Central memory CD4-positive, alpha-beta T cell (primary cell): ENCODE measurements around the gene ADGRG7.
"Not testable (repeated sequence)": the region's sequence is repeated elsewhere in the genome, so short reads cannot be mapped to it uniquely, and the experiment has no call there.

ENCODE experiments used
- DNase-seq: peaks from one replicate; pipeline ENCODE4 v3.0.0; 2022
- total RNA-seq, 3 experiments: gene quantifications; one replicate each; lab custom pipeline; 2026; lab: John Stamatoyannopoulos, UW

ADGRG7 gene, protein sequence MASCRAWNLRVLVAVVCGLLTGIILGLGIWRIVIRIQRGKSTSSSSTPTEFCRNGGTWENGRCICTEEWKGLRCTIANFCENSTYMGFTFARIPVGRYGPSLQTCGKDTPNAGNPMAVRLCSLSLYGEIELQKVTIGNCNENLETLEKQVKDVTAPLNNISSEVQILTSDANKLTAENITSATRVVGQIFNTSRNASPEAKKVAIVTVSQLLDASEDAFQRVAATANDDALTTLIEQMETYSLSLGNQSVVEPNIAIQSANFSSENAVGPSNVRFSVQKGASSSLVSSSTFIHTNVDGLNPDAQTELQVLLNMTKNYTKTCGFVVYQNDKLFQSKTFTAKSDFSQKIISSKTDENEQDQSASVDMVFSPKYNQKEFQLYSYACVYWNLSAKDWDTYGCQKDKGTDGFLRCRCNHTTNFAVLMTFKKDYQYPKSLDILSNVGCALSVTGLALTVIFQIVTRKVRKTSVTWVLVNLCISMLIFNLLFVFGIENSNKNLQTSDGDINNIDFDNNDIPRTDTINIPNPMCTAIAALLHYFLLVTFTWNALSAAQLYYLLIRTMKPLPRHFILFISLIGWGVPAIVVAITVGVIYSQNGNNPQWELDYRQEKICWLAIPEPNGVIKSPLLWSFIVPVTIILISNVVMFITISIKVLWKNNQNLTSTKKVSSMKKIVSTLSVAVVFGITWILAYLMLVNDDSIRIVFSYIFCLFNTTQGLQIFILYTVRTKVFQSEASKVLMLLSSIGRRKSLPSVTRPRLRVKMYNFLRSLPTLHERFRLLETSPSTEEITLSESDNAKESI
- total RNA-seq: 0 reads per million in 3 experiments

DNA sequence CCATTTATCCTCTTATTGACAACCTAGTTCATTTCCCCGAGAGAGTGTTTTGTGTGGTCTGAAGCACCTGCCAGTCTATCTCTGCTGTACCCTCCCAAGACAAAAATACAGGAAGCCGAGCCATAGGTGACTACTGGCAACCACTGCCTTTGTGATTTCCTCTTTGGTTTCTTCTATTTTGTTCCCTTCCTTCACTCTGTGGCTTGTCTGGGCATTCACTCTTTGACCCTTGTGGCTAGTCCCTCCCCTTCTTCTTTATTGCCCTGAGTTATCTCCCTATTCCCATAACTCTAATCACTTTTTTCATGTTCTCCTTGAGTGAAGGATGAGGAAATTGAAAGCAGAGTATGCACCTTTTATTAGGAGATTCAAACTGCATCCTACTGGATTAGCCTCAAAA is at the start of gene ADGRG7:
ADGRG7 (plus strand) TSS at position 297 of the 400 bp plus-strand sequence. CDS start 256 bp downstream, outside the sequence.
- no peak for DNase-seq

DNA sequence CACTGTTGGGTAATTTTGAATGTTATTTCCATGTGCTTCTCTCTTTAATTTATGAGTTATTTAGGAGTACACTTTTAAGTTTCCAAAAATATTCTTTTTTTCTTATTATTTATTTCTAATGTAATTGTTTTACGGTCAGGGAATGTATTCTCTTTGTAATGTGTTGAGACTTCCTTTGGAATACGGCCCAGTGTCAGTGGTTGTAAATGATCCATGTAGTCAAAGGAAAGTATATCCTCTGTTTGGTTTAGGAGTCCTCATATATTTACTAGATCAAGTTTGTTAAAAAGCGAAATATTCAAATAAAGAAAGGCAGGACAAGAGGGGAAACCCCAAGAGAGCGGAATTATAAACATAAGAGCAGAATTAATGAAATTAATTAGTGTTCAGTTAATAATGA is 49.0 kb upstream of the ADGRG7 start:
- DNase-seq: no peak

DNA sequence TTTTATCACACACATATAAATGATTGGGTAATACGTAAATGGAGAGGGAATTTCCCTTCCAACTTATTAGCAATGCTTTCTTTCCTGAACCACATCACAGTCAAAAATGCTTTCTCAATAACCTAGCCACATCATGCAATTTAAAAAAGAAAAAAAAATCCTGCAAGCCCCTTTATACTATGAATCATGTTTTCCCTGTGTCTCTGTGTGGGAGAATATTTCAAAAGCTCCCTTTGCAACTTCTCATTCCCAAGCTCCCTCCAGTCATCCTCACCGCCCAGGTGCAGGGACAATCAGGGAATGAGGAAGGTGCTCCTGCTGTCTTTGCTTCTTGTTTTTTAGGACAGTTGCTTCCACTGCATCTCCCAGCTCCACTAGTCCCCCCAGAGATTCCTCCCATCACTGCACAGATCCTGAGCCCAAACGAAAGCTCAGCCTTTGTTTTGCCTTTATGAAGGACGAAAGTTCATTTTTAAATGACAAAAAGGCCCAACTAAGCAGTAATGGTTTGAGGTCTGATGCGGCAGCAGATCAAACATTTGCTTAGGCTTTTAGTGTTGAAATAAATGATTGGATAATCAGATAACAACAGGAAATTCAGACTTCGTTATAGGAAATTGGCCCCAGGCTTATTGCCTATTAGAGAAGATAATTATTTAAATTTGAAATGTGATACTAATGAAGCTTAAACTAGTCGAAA is 47.8 kb upstream of the ADGRG7 start:
- DNase-seq: no peak

DNA sequence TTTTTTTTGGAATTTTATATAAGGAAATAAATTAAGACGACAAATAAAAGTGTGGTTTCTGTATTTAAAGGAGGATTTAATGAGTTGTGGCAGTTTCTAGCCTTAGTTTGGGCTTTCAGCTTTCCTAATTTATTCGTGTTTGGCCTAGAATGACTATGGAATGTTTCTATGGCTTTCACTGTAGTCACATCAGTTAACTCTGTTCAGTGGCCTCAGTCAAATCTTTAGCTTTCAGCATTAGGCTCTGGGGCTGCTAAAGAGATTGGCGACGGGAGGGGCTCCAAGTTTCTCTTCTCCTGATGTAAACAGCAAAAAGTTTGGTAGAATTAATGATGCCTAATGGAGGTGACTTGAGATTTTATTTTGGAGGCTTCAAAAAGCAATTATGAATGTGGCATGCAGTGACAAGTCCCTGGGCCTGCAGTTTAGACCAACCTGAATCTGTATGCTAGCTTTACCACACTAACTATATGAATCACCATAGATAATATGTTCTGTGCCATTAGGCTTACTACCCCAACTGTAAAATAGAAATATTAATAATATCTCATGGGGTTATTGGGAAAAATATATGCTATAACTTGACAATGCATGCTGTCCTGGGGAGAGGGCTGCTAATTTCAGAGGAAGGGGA is 47.1 kb upstream of the ADGRG7 start:
- no peak for DNase-seq

DNA sequence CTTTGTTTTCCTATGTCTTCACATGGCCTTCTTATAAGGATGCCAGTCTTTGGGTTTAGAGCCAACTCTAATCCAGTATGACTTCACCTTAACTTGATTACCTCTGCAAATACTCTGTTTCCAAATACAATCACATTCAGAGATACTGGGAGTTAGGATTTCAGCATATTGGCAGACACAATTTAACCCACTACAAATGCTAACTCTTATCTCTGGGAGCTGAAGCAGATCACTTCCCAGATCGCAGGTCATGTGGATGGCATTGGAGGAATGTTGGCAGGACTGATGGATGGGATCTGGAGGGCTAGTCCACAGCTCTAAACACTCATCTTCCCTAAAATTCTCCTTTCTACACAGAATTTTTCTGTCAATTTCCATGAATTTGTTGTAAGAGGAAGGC is 46.2 kb upstream of the ADGRG7 start:
- DNase-seq: no peak

DNA sequence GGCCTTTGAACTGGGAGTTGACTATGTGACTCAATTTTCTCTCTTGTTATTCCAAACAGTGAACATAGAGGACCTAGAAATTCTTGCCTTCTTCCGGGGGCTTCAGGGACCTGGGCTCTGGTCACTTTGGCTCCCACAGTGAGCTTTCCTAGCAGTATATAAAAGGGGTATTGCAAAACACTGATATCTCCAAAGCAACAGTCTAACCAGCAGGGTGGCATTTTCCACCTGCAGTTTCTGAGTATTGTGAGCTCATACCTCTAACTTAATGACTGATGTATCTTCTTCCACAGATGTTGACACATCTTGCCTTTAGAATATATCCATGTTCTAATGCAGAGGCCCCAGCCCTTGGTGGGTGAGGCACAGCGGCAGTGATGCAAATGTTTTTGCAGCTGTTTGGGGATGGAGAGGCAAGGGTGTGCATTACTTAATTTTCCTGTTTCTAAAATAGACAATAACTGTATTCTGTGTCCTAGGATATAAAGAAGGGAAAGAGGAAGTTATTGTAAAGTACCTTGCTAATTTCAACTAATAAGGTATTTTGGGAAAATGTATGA is 45.7 kb upstream of the ADGRG7 start:
- DNase-seq: no peak

DNA sequence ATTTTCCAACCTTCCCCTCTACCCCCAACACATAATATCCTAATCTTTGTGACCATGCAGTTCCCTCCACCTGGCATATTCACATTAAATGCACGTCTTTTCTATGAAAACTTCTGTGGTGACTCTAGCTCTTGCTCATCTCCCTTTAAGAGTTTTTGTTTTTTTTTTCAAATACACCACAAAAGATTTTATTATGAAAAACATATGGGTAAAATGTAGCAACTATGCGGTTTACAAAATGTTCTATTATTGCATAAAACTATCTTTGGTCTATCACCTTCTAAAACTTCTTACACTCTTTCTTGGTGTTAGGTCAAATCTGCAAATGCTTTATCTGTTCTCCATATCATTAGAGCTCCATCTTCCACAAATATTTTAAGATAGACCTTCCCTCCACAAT is 38.6 kb upstream of the ADGRG7 start:
- no peak for DNase-seq

DNA sequence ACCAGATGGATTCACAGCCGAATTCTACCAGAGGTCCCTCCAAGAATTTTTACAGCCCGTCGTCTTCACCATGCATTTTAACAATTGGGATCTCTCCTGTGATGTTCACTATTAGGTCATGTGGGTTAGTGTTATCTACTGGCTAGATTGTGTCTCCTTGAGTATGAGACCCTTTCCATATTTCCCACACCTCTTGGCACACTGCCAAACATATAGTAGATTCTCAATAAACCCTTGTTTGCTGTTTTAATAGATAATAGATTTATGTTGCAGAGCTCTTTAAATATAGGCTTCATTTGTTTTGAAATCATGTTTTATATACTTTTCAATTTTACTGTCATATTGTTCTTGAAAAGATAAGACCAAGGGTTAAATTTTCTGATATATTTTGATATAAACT is 34.9 kb upstream of the ADGRG7 start:
- no peak for DNase-seq

DNA sequence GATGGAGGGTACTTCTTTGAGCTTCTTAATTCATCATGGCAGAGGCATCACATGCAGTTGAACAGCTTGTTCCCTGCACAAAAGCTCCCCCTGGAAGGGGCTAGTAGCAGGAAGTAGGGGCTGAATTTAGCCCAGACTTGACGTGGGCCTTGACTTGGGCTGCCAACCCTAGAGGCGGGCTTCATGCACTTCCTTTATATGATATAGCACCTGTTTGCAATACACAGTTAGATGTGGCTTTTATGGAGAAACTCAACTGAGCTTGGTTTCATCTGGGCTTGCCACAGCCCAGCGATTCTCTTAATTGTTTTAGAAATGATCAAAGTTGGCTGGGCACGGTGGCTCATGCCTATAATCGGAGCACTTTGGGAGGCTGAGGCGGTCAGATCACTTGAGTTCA is 33.7 kb upstream of the ADGRG7 start:
- DNase-seq: no peak

DNA sequence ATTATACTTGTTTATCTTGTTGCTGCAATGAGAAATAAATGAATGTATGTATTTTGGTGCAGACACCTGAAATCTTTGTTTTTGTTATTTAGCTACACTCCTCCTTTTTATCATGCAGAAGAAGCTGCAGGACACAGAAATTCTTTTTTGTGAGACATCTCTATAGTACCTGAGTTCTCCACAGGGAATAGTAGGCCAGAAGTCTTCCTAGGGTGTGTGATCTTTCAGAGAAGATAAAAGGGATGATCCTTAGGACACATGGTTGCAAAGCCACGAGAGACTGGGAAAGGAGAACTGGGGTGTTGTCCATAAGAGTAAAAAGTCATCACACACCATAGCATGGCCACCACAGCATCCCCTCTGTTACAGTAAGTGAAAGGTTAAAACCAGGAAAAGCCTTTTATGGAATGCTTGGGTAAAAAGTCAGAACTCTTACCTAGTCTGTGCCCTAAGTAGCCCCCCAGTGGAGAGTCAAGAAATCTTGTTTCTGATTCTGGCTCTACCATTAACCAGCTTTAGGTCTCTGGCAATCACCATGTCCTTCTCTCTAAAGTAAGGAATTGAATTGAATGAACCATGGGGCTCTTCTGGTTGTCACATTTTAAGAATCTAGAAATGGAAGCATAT is 31.9 kb upstream of the ADGRG7 start:
- no peak for DNase-seq

DNA sequence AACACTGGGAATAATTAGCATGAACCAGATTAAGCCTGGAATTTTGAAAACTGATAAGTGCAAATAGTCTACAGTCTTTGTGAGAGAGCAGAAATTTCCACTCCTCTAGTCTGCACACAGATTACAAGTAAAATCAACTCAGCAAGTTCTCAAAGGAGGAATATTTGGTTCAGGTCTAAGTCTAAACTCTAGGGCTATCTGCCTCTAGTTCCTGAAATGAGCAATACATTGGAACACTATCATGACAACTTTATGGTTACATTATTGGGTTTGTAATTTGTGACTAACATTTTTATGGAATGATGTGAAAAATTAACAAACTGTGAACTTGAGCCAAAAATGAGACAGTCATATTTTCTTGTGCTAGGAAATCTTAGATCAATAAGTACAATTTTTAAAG is 30.8 kb upstream of the ADGRG7 start:
- no peak for DNase-seq

DNA sequence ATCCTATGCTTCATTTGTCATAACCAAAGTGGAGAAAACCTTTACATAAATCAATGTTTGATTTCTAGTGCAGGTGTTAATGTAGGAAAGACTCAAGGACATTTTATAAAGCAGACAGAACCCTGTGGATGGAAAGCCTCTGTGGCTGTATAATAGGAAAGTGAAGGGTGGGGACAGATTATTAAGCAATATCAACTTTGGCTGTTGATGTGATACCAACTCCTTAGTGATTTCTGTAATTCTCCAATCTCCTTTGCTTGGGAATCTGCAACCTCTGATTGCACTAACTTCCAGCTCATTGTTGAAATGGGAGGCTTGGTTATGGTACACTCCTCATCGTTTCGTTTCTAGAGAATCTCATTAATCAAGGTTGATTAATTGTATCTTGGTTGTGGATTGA is 29.3 kb upstream of the ADGRG7 start:
- DNase-seq: no peak

DNA sequence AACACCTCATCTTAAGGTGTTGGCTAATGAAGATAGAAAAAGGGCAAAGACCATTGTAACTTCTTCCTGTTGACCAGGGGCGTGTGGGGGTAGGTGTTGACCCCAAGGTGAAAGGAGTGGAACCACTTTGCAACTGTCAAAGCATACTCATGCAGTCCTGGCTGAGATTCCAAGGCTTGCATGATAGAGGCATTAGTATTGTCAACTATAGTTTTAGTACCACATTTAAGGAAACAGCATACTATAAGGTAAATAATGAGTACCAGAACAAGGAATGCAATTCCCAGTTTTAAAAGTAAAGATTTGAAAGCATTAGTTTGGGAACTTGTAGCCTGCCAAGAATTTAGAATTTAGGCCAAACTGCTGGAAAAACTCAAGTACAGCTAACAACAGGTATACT is 27.8 kb upstream of the ADGRG7 start:
- DNase-seq: no peak

DNA sequence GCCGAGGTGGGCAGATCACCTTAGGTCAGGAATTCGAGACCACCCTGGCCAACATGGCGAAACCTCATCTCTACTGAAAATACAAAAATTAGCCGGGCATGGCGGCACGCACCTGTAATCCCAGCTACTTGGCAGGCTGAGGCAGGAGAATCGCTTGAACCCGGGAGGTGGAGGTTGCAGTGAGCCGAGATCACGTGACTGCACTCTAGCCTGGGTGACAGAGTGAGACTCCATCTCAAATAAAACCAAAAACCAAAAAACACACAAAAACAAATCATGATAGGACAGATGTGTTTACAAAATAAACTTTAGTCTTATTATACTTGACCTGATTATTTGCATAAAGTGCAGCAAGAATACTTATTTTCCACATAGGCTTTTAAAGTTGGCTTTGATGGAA is 27.2 kb upstream of the ADGRG7 start:
- DNase-seq: not testable (repeated sequence)

DNA sequence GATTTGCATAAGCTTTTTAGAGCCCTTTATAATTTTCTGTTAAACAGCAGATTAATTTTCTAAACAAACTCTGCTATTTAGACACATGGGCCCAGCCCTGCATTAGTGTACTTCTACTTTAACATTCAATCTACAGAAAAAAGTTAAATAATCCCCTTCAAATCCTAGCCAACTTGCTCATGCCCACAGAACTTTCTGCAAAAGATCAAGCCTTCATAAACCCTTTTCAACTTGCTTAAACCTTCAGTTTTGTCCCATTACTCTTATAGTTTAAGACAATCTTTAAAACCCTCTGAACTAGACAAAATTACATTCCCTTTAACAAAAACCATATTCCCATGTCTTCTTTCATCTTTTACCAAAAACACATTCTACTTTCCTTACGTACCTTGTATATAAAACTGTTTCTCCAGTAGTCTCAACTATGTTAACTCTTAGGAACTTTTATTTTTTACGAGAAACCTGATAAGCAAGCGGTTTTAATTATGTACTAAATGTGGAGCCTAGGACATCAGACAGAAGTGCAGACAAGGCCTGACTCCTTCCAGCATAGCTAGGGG is 25.2 kb upstream of the ADGRG7 start:
- DNase-seq: no peak

DNA sequence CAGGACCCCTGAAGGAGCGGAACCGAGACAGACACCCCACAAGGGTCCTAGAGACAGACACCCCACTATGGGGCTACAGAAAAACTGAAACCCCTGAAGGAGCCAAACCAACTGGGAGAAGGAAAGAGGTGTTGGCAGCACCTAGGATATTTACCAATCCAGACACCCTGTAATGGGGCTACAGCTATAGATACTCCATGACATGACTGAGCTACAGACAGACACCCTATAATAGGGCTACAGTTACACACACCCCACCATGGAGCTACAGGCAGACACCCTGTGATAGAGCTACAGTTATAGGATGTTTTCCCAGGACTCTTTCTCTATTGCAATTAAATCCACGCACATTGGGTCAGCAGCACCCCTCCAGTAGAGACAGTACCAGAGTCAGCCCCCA is 22.6 kb upstream of the ADGRG7 start:
- no peak for DNase-seq

DNA sequence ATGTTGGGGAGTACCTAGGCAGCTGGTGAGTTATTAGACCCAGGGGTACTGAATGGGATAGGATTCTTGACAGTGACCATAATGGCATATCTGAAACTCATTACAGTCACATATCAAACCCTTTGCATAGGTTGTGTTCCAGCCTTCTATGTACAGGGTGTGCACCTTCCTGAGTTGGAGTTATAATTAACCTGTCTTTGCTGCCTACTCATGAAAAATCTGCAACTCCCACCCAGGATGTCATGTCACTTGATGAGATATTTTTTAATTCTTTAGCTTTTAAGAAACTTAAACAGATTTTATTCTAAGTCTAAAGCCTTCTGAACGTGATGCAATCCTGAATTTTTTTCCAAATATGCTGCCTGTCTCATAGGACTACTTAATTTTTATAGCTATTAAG is 21.1 kb upstream of the ADGRG7 start:
- DNase-seq: no peak

DNA sequence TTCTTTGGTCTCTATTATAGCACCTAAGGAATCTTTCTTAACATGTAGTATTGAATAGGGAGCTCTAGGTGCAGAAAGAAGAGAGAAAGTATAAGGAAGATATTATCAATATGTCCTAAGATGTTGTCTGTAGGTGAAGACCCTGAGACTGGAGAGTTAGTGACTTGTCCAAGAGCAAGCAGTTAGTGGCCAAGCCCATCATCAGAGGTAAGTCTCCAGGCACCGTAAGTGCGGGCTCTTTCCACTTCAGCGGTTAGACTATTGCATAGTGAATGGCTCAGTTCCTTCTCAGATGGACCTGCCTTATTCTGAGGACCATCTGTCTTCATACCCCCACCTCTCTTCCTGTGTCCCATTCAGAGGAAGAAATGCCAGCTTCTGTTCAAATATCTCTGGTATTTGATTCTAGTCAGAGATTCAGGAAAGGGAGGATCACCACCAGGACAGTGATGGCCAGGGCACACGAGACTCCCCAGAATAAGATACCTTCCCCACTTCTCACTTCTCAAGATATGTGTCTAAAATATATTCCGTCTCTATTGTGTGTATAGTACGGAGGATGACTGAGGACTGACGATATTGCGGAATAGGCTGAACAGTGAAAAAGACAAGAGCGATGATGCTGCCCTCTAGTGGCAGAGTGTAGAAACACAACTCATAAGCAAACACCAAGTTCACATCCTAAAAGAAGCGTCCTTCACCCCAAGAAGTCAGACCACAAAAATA is 19.1 kb upstream of the ADGRG7 start:
- peak; percentile 52 for DNase-seq

DNA sequence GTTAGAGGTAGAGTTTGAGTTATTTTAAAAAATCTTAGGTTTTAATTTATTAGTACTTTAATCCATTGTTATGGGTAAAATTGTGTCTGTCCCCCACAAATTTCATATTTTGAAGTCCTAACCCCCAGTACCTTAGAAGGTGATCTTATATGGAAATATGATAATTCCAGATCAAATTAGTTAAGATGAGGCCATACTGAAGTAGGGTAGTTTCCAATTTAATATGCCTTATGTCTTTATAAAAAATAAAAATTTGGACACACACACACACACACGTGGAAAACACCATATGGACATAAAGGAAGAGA is 18.6 kb upstream of the ADGRG7 start:
- DNase-seq: no peak

DNA sequence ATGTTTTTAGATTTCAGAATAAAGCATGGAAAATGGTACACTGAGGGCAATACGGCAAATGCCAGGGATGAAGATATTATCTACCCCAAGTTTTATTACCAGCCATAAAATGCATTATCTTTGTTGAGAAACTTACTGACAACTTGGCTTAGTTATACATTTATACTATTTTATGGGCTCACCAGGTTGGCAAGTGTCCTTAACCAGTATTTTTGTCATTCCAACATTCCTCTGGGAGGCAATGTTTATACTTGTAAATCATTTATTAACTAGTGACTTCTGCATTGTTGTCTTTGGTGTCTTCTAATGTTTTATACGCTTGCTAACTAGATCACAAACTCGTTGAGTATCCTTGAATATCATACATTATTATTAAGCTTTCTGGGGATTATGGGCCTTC is 18.0 kb upstream of the ADGRG7 start:
- no peak for DNase-seq
